GM12872 (cell line): ENCODE data around the gene MRPS18A.

Experiments
- TF ChIP-seq, protein P1 (sequence below): IDR thresholded peaks from 3 replicates; pipeline ENCODE4 v1.5.1; 2011; ENCODE audit warnings: low read depth, mild to moderate bottlenecking, low read length, moderate library complexity; ENCODE audit not compliant: insufficient read depth

Gene MRPS18A

GRCh38 chr6:43689421-43689820, 1.8 kb upstream of the MRPS18A start:
- TF ChIP-seq, protein P1, sequence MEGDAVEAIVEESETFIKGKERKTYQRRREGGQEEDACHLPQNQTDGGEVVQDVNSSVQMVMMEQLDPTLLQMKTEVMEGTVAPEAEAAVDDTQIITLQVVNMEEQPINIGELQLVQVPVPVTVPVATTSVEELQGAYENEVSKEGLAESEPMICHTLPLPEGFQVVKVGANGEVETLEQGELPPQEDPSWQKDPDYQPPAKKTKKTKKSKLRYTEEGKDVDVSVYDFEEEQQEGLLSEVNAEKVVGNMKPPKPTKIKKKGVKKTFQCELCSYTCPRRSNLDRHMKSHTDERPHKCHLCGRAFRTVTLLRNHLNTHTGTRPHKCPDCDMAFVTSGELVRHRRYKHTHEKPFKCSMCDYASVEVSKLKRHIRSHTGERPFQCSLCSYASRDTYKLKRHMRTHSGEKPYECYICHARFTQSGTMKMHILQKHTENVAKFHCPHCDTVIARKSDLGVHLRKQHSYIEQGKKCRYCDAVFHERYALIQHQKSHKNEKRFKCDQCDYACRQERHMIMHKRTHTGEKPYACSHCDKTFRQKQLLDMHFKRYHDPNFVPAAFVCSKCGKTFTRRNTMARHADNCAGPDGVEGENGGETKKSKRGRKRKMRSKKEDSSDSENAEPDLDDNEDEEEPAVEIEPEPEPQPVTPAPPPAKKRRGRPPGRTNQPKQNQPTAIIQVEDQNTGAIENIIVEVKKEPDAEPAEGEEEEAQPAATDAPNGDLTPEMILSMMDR = no peak

GRCh38 chr6:43687079-43687436, 533 bp downstream of the MRPS18A start:
- TF ChIP-seq, protein P1 = no peak

DNA sequence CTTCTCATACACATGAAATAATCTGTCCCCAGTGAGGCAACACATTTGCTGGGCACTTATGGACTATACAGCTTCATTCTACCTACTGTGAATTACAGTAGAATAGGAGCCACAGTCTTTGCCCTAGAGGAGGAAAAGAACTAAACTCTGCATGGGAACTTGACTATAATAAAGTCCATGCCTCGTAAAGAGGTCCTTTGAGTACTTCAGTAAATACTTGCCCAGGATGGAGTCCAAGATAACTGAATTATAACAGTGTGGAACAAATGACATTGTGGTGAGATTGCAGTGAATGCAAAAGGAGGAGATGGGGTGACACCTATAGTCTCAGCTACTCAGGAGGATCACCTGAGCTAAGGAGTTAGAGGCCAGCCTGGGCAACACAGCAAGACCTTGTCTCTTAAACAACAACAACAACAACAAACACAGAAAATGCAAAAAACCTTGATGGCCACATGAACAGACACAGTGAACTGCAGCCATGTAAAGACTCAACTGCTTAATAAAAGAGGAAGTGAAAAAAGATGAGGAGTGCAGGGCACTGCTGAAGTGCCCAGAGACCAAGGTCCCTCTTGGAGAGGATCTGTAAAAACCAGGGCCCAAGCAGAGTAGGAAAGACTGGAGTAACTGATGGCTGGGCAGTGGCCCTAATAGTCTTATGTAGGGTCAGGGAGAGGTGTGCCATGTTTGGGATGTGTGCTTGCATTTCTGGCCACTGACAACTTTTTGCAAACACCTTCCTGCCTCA, 3.7 kb downstream of the MRPS18A start:
- TF ChIP-seq, protein P1 = no peak

GRCh38 chr6:43682724-43683429, 4.7 kb downstream of the MRPS18A start:
- TF ChIP-seq, protein P1 = no peak

GRCh38 chr6:43681303-43681702, 6.3 kb downstream of the MRPS18A start:
- TF ChIP-seq, protein P1 = no peak

DNA sequence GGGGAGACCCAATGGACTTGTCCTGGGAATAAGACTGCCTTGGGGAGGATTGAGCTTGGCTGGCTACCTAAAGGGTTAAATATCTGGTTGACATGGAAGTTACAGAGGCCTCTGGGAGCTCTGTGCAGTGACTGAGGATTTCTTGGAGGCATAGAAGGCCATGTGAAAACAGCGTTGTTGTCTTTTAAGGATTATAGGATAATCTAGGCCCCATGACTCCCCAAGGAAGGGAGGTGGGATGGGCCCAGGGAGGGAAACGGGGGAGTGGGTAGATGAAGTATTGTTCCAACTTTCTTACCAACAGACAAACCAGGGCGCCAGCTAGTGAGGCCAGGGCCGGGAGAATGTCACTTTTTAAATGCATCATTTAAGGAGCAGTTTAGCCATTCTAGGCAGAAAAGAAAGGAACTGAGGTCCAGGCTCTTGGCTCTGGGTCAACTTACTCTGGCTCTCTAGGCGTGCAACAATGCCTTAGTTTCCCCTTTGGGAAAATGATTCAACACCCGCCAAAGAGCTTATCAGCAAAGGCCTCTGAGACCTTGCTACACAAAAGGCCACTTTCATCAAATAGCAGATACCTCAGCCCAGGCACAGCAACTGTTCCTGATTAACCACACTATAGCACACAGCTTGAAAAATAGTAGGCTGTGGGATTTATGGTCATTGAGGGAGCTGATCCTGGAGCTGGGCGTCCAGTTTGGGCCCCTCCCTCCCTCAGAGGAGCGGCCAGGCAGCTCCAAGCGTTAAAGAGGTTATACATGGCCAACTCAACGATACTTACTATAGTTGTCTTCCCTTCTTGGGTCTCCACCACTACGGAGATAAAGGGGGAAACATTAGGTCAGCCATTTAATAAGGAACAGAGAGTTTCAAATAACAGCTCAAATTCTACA, 7.0 kb downstream of the MRPS18A start:
- TF ChIP-seq, protein P1 = no peak

DNA sequence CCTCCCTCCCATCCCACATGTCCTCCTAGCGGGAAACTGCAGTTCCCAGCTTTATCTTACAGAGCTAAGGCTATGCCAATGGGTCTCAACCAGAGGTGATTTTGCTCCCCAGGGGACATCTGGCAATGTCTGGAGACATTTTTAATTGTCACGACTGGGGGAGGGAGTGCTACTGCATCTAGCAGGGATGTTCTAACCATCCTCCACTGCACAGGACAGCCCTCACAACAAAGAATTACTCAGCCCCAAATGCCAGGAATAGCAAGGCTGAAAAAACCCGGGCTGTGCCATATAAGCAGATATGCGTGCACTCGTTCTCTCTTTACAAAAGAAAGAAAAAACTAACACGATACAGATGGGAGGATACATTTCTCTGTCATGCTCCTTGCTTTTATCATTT, 8.5 kb downstream of the MRPS18A start:
- TF ChIP-seq, protein P1 = no peak
